HepG2 (cell line): Measurements from ENCODE around the gene SEPHS1. TPM values are rescaled to one million over a fixed set of nuclear protein-coding genes. Genes with fewer than 3 reads are reported as not detected.

Source experiments
- ATAC-seq: fragments of 200-7000 bp; cut with Tn5 transposase; 3 replicates; pipeline ENCODE4 v1.9.1; 2020; ENCODE audit warnings: mild to moderate bottlenecking, moderate library complexity
- BruUV-seq: library from RNA; stranded (reverse); fragments of 400-500 nt; replicated peaks from 2 replicates; lab custom pipeline; 2021; lab: Mats Ljungman, UMichigan
- CTCF ChIA-PET: fragments of 300-600 bp; formaldehyde crosslinking; extraction: SDS; loops from one replicate; lab custom pipeline; 2021; ENCODE audit warnings: low total read pairs, inconsistent platforms, low intra/inter-chr PET ratio; lab: Yijun Ruan, JAX
- POLR2A ChIA-PET: fragments of 350-600 bp; sonication (Branson Sonifier 250); formaldehyde crosslinking; loops from one replicate; lab custom pipeline; 2020; ENCODE audit warnings: antibody characterized with exemption, inconsistent platforms; lab: Yijun Ruan, JAX
- DNase-seq: peaks from one replicate; pipeline ENCODE4 v3.0.0-alpha.2; 2015; ENCODE audit warnings: low spot score
- FAIRE-seq: peaks from 3 replicates; lab custom pipeline; 2011; peaks lifted over from hg19 to GRCh38; lab: Jason Lieb, UNC
- H2AFZ ChIP-seq: one replicate; pipeline ENCODE4 v1.6.1; 2011; ENCODE audit warnings: low read length, inconsistent platforms
- H3K27ac ChIP-seq: fragments of 300-600 bp; 3 replicates; pipeline ENCODE4 v1.8.0; 2011; ENCODE audit warnings: mixed run types, mild to moderate bottlenecking, mixed read lengths, low read length, inconsistent platforms; ENCODE audit not compliant: insufficient read depth; ENCODE audit errors: extremely low read length
- H3K27me3 ChIP-seq, 2 experiments: fragments of 200-600 bp in 1 of 2; 2 replicates in 1 of 2; 3 replicates in 1 of 2; pipeline versions ENCODE4 v1.6.0 to v1.8.0; 2011; ENCODE audit warnings: low read length in 2 of 2, mild to moderate bottlenecking in 2 of 2, moderate library complexity in 2 of 2, inconsistent platforms in 1 of 2; ENCODE audit not compliant: insufficient read depth in 2 of 2, control insufficient read depth in 1 of 2
- H3K36me3 ChIP-seq, 2 experiments: fragments of 200-600 bp in 1 of 2; replicated peaks in 1 of 2; 2 replicates in 1 of 2; 3 replicates in 1 of 2; pipeline versions ENCODE4 v1.5.1 to v1.8.0; 2011; ENCODE audit warnings: low read length in 2 of 2, inconsistent platforms in 1 of 2; ENCODE audit not compliant: insufficient read depth in 2 of 2, control insufficient read depth in 1 of 2
- H3K4me1 ChIP-seq: 2 replicates; pipeline ENCODE4 v1.5.1; 2012; ENCODE audit warnings: low read length, inconsistent platforms; ENCODE audit not compliant: insufficient read depth
- H3K4me2 ChIP-seq: 2 replicates; pipeline ENCODE4 v1.6.0; 2011; ENCODE audit warnings: low read depth, low read length, inconsistent platforms
- H3K4me3 ChIP-seq, 3 experiments: fragments of 200-600 bp in 1 of 3; sonication (generic), shearing (Covaris generic) in 1 of 3; replicated peaks in 1 of 3; 2 replicates each; pipeline ENCODE4 v1.5.1; 2011 to 2016; ENCODE audit warnings: low read length in 3 of 3, inconsistent platforms in 2 of 3, low read depth in 2 of 3, mild to moderate bottlenecking in 2 of 3, control low read depth in 1 of 3, mixed read lengths in 1 of 3; ENCODE audit not compliant: insufficient read depth in 1 of 3
- H3K79me2 ChIP-seq: one replicate; pipeline ENCODE4 v1.6.1; 2011; ENCODE audit warnings: low read length, inconsistent platforms; ENCODE audit not compliant: insufficient read depth
- H3K9ac ChIP-seq: 2 replicates; pipeline ENCODE4 v1.6.0; 2011; ENCODE audit warnings: mild to moderate bottlenecking, low read depth, low read length, inconsistent platforms; ENCODE audit not compliant: insufficient read depth
- H3K9me3 ChIP-seq: 2 replicates; pipeline ENCODE4 v1.5.1; 2012; ENCODE audit warnings: mild to moderate bottlenecking, low read length
- H4K20me1 ChIP-seq: 2 replicates; pipeline ENCODE4 v1.6.0; 2011; ENCODE audit warnings: inconsistent platforms, mild to moderate bottlenecking, low read length, moderate library complexity; ENCODE audit not compliant: insufficient read depth
- CHD4 ChIP-seq: fragments of 200-600 bp; sonication (generic); IDR thresholded peaks from 2 replicates; pipeline ENCODE4 v1.7.0; 2017; ENCODE audit warnings: mild to moderate bottlenecking, low read length, borderline replicate concordance
- MAF1 ChIP-seq: sonication (generic); formaldehyde crosslinking; IDR thresholded peaks from 2 replicates; pipeline ENCODE4 v1.5.0; 2020; ENCODE audit warnings: missing genetic modification reagents, borderline replicate concordance
- MYPOP ChIP-seq: sonication (generic); formaldehyde crosslinking; IDR thresholded peaks from 2 replicates; pipeline ENCODE4 v1.8.1; 2023; ENCODE audit warnings: mild to moderate bottlenecking, moderate library complexity, missing genetic modification reagents
- SMAD9 ChIP-seq: sonication (generic); formaldehyde crosslinking; IDR thresholded peaks from 2 replicates; pipeline ENCODE4 v1.5.1; 2020; ENCODE audit warnings: mild to moderate bottlenecking, missing genetic modification reagents
- SMARCC2 ChIP-seq: fragments of 450-650 bp; IDR thresholded peaks from 2 replicates; pipeline ENCODE4 v1.6.1; 2017; ENCODE audit warnings: antibody characterized with exemption, mild to moderate bottlenecking
- ZBTB14 ChIP-seq: sonication (generic); formaldehyde crosslinking; IDR thresholded peaks from 2 replicates; pipeline ENCODE4 v1.4.0; 2020; ENCODE audit warnings: missing genetic modification reagents
- ZGPAT ChIP-seq: IDR thresholded peaks from 2 replicates; pipeline ENCODE4 v1.6.1; 2016; ENCODE audit warnings: mild to moderate bottlenecking
- ZNF20 ChIP-seq: sonication (generic); formaldehyde crosslinking; IDR thresholded peaks from 2 replicates; pipeline ENCODE4 v1.4.0; 2020; ENCODE audit warnings: mild to moderate bottlenecking, moderate library complexity, missing genetic modification reagents
- ZNF207 ChIP-seq: fragments of 450-650 bp; IDR thresholded peaks from 2 replicates; pipeline ENCODE4 v1.6.1; 2016; ENCODE audit warnings: antibody characterized with exemption, borderline replicate concordance
- ZNF383 ChIP-seq: sonication (generic); formaldehyde crosslinking; IDR thresholded peaks from 2 replicates; pipeline ENCODE4 v1.4.0; 2020; ENCODE audit warnings: missing genetic modification reagents, mild to moderate bottlenecking, borderline replicate concordance
- ZNF407 ChIP-seq: sonication (generic); formaldehyde crosslinking; IDR thresholded peaks from one replicate; pipeline ENCODE4 v1.5.1; 2020; ENCODE audit warnings: mild to moderate bottlenecking, missing genetic modification reagents; ENCODE audit errors: not compliant biosample characterization
- ZNF678 ChIP-seq: sonication (generic); formaldehyde crosslinking; IDR thresholded peaks from 2 replicates; pipeline ENCODE4 v1.4.0; 2020; ENCODE audit warnings: mild to moderate bottlenecking, missing genetic modification reagents
- ZSCAN30 ChIP-seq: sonication (generic); formaldehyde crosslinking; IDR thresholded peaks from 2 replicates; pipeline ENCODE4 v1.5.0; 2020; ENCODE audit warnings: mild to moderate bottlenecking, missing genetic modification reagents
- WGBS: methylation state at CpG from one replicate; pipeline ENCODE4 v1.1.6; 2017; ENCODE audit warnings: low lambda C conversion rate; 5-methylcytosine and 5-hydroxymethylcytosine counted together
- in situ Hi-C: cut with HindIII; loops from 2 replicates; pipeline ENCODE4 v1.10.0; 2017; ENCODE audit warnings: low pct_unique_long_range_greater_than_20kb; ENCODE audit not compliant: extremely low pct_ligation_motif_present
- intact Hi-C: fragments of 100-400 bp; cut with micrococcal nuclease; formaldehyde crosslinking; loops from one replicate; pipeline ENCODE4 v1.10.0; 2022; ENCODE audit not compliant: unreplicated experiment
- polyA plus RNA-seq, 8 experiments: library from polyadenylated mRNA; depleted of rRNA in 3 of 8; stranded (reverse) in 7 of 8; unstranded in 1 of 8; fragments of >200 nt; fragmentation: Illumina TruSeq in 4 of 8; extraction: Trizol in 4 of 8; gene quantifications; 2 replicates each; pipeline versions ENCODE4 v1.2.1 to v1.2.3, GENCODE V29; 2011 to 2016; ENCODE audit warnings: low read depth in 4 of 8, missing spikeins in 1 of 8, mixed read lengths in 1 of 8; ENCODE audit not compliant: insufficient read depth in 1 of 8
- total RNA-seq, 5 experiments: library from RNA; depleted of rRNA; stranded (reverse); fragments of >200 nt; fragmentation: Illumina TruSeq; extraction: Trizol; gene quantifications; 2 replicates each; pipeline ENCODE4 v1.2.3, GENCODE V29; 2016; ENCODE audit warnings: low read depth in 1 of 5

Gene SEPHS1
- total and polyA plus RNA-seq, 2 of the 13 experiments (the other 11 are each of a cell fraction or from before 2014, with no cell fraction given) = 57.8 to 61.5 TPM

GRCh38 chr10:13352519-13352918 lies 4.4 kb upstream of the SEPHS1 start:
- intact Hi-C loops = loop anchor here (1.0 to 5.0 kb wide), 3 partner anchors 81 to 192 kb away; partner anchors contain the start of gene MCM10
- TF ChIP-seq MYPOP (CRISPR knock-in tag) (no peak), ZNF407 (no peak), ZSCAN30 (CRISPR knock-in tag) (no peak), ZNF678 (CRISPR knock-in tag) (no peak), SMAD9 (CRISPR knock-in tag) (no peak), ZNF20 (CRISPR knock-in tag) (no peak), SMARCC2 (no peak), CHD4 (no peak), ZNF383 (CRISPR knock-in tag) (no peak), MAF1 (CRISPR knock-in tag) (no peak), ZNF207 (no peak), ZGPAT (CRISPR knock-in tag) (no peak), ZBTB14 (CRISPR knock-in tag) (no peak)

More at GRCh38 chr10:13352519-13352918, 4.4 kb upstream of the SEPHS1 start:
- no TSS peak for BruUV-seq
- ATAC-seq = peak; percentile 79
- 8% methylated on average over 3 of the region's 3 CpGs for WGBS
- in situ Hi-C loops = no loop called here
- peaks cover 30% of the 10 kb centered on the region for H3K4me1 ChIP-seq
- POLR2A ChIA-PET = interaction anchor here (0.6 kb wide), 1 partner anchor 143 kb away, joined by 3 read pairs; no protein-coding TSS in a partner anchor
- DNase-seq = peak; percentile 26
- H3K9ac ChIP-seq = no peak overlapping the region
- H2AFZ ChIP-seq = no peak overlapping the region
- no peaks in the 10 kb centered on the region for H3K79me2 ChIP-seq
- FAIRE-seq = no peak
- H3K4me3 ChIP-seq = no peak overlapping the region
- CTCF ChIA-PET = interaction anchor here (0.8 to 2.0 kb wide), 3 partner anchors 81 to 146 kb away, joined by 4 to 8 read pairs (median 6); no protein-coding TSS in a partner anchor
- H3K27ac ChIP-seq = no peak overlapping the region
- H3K9me3 ChIP-seq = no peaks in the 10 kb centered on the region
- no peak overlapping the region for H3K4me2 ChIP-seq
- H3K27me3 ChIP-seq = peaks cover 0 to 9% of the 10 kb centered on the region in 2 experiments; a peak in 2 of 5 replicates
- H4K20me1 ChIP-seq = no peaks in the 10 kb centered on the region
- no peaks in the 10 kb centered on the region for H3K36me3 ChIP-seq
